Esophagus muscularis mucosa (tissue), 4 donors: ENCODE results near the gene FLII.
A peak's percentile ranks its signal among the peaks of the same experiment; 100 is the strongest.

Experiments
- CTCF ChIP-seq, 3 experiments: fragments of 200-600 bp in 2 of 3; fragments of 450-650 bp in 1 of 3; sonication (generic) in 2 of 3; IDR thresholded peaks; one replicate each; pipeline ENCODE4 v1.5.1; 2017 to 2019; ENCODE audit warnings: antibody characterized with exemption in 3 of 3, mild to moderate bottlenecking in 2 of 3, moderate library complexity in 1 of 3
- EP300 ChIP-seq: sonication (generic); formaldehyde crosslinking; IDR thresholded peaks from one replicate; pipeline ENCODE4 v1.6.1; 2017; ENCODE audit warnings: antibody characterized with exemption
- POLR2A ChIP-seq: fragments of 450-650 bp; IDR thresholded peaks from one replicate; pipeline ENCODE4 v1.6.1; 2017; ENCODE audit warnings: antibody characterized with exemption, moderate library complexity, mild to moderate bottlenecking, low read depth
- POLR2AphosphoS5 ChIP-seq, 2 donors: sonication (generic); formaldehyde crosslinking; IDR thresholded peaks; one replicate each; pipeline ENCODE4 v1.6.1; 2017; ENCODE audit warnings: antibody characterized with exemption in 2 of 2

GRCh38 chr17:18217412-18218015, 41.0 kb downstream of the FLII start:
- peak; percentile 86 to 92 (median 88) for TF ChIP-seq CTCF (IDR thresholded peaks at IDR 0.05)
- no peak for TF ChIP-seq POLR2A
- no peak for TF ChIP-seq EP300
- TF ChIP-seq POLR2AphosphoS5 (IDR thresholded peaks at IDR 0.05) = peak in 1 of 2 donors; percentile 29
